Activated CD4-positive, alpha-beta memory T cell treated with anti-CD3 and anti-CD28 coated beads for 36 hours (primary cell): ENCODE results near the gene TNFRSF9. TPM values are rescaled to one million over a fixed set of nuclear protein-coding genes. Genes with fewer than 3 reads are reported as not detected.
A peak's percentile ranks its signal among the peaks of the same experiment; 100 is the strongest.
"Not testable (repeated sequence)": the region's sequence is repeated elsewhere in the genome, so short reads cannot be mapped to it uniquely, and the experiment has no call there.

Source experiments
- CTCF ChIA-PET: fragments of 350-600 bp; sonication (Branson Sonifier 250); formaldehyde crosslinking; loops from one replicate; lab custom pipeline; 2021; ENCODE audit warnings: antibody characterized with exemption, inconsistent platforms; lab: Charles Lee
- POLR2A ChIA-PET: fragments of 350-600 bp; sonication (Branson Sonifier 250); formaldehyde crosslinking; loops from one replicate; lab custom pipeline; 2021; ENCODE audit warnings: antibody characterized with exemption; lab: Charles Lee
- DNase-seq: peaks from one replicate; pipeline ENCODE4 v3.0.0-alpha.2; 2020
- H3K27ac Mint-ChIP-seq: one replicate; pipeline ENCODE4 v1.8.0; 2021; ENCODE audit warnings: mixed read lengths
- H3K27me3 Mint-ChIP-seq: one replicate; pipeline ENCODE4 v1.8.0; 2021; ENCODE audit warnings: mixed read lengths
- H3K36me3 Mint-ChIP-seq: one replicate; pipeline ENCODE4 v1.8.0; 2021; ENCODE audit warnings: mixed read lengths
- H3K4me1 Mint-ChIP-seq: one replicate; pipeline ENCODE4 v1.8.0; 2021; ENCODE audit warnings: low read depth, mixed read lengths
- H3K4me3 Mint-ChIP-seq: one replicate; pipeline ENCODE4 v1.8.0; 2021; ENCODE audit warnings: mild to moderate bottlenecking, mixed read lengths
- H3K9me3 Mint-ChIP-seq: one replicate; pipeline ENCODE4 v1.8.0; 2021; ENCODE audit warnings: mixed read lengths
- intact Hi-C: fragments of 100-400 bp; cut with micrococcal nuclease; formaldehyde crosslinking; loops from one replicate; pipeline ENCODE4 v1.15.1; 2023
- total RNA-seq, 2 experiments: library from RNA; stranded (reverse); gene quantifications; one replicate each; pipeline ENCODE4 v1.2.3, GENCODE V29; 2021

The TNFRSF9 gene
- total RNA-seq, 2 experiments from 2014 or later: 59.9 to 64.0 TPM

- Mint-ChIP-seq H3K4me3 (no peak overlapping the region), H3K27me3 (no peaks in the 10 kb centered on the region), H3K36me3 (peaks cover 52% of the 10 kb centered on the region), H3K4me1 (peaks cover 16% of the 10 kb centered on the region), H3K9me3 (no peaks in the 10 kb centered on the region), H3K27ac (no peak overlapping the region)
- intact Hi-C loops: no loop called here
- no peak for DNase-seq
- CTCF ChIA-PET: interaction anchor here (0.6 to 1.1 kb wide), 2 partner anchors 40 to 80 kb away, joined by 3 to 4 read pairs; no protein-coding TSS in a partner anchor
- POLR2A ChIA-PET: interaction anchor here (1.4 kb wide), 1 partner anchor 9 kb away, joined by 4 read pairs; the partner anchor contains the start of gene PARK7
Measured at GRCh38 chr1:7971024-7971423, 30.4 kb upstream of the TNFRSF9 start.

GRCh38 chr1:7970246-7970645 lies 29.6 kb upstream of the TNFRSF9 start:
- DNase-seq: no peak
- Mint-ChIP-seq H3K27ac (no peak overlapping the region), H3K36me3 (peaks cover 53% of the 10 kb centered on the region), H3K4me3 (no peak overlapping the region), H3K9me3 (no peaks in the 10 kb centered on the region), H3K27me3 (no peaks in the 10 kb centered on the region), H3K4me1 (peaks cover 22% of the 10 kb centered on the region)
- ChIA-PET POLR2A (interaction anchor here (1.4 kb wide), 1 partner anchor 9 kb away, joined by 4 read pairs; the partner anchor contains the start of gene PARK7), CTCF (interaction anchor here (1.1 kb wide), 1 partner anchor 40 kb away, joined by 4 read pairs; no protein-coding TSS in a partner anchor)
- intact Hi-C loops: no loop called here

DNA sequence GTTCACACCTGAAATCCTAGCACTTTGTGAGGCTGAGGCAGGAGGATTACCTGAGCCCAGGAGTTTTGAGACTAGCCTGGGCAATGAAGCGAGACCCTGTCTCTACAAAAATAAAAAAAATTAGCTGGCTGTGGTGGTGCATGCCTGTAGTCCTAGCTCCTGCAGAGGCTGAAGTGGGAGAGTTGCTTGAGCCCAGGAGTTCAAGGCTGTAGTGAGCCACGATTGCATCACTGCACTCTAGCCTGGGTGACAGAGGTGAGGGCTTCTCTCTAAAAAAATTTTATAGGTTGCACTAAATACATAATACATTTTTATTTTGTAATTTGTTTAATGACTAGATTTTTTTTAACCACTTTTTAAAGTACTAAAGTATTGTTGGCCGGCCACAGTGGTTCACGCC lies 27.0 kb upstream of the TNFRSF9 start:
- Mint-ChIP-seq H3K9me3 (no peaks in the 10 kb centered on the region), H3K27me3 (no peaks in the 10 kb centered on the region), H3K27ac (peak overlapping the region; percentile 49), H3K4me3 (no peak overlapping the region), H3K36me3 (peaks cover 71% of the 10 kb centered on the region), H3K4me1 (peaks cover 46% of the 10 kb centered on the region)
- POLR2A ChIA-PET: no interaction called here
- DNase-seq: no peak
- intact Hi-C loops: no loop called here
- CTCF ChIA-PET: interaction anchor here (1.5 to 4.6 kb wide), 3 partner anchors 8 to 383 kb away, joined by 3 to 32 read pairs (median 3); no protein-coding TSS in a partner anchor

DNA sequence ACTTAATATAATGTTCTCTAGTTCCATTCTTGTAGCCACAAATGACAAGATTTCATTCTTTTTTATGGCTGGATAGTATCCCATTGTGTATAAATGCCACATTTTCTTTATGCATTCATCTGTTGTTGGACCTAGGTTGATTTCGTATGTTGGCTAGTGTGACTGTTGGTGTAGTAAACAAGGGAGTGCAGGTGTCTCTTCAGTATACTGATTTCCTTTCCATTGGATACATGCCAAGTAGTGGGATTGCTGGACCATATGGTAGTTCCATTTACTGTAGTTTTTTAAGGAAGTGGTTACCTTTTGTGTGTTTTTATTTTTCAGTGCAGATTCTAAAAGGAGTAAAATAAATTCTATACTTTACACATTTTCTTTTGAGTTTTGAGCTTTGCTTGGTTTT lies 26.6 kb upstream of the TNFRSF9 start:
- Mint-ChIP-seq H3K27me3 (no peaks in the 10 kb centered on the region), H3K4me1 (peaks cover 47% of the 10 kb centered on the region), H3K36me3 (peaks cover 71% of the 10 kb centered on the region), H3K4me3 (no peak overlapping the region), H3K27ac (peak overlapping the region; percentile 49), H3K9me3 (no peaks in the 10 kb centered on the region)
- DNase-seq: no peak
- intact Hi-C loops: no loop called here
- ChIA-PET POLR2A (no interaction called here), CTCF (interaction anchor here (0.7 to 4.6 kb wide), 3 partner anchors 8 to 384 kb away, joined by 3 to 32 read pairs (median 3); no protein-coding TSS in a partner anchor)

GRCh38 chr1:7964476-7964875 lies 23.8 kb upstream of the TNFRSF9 start:
- H3K27me3 Mint-ChIP-seq: no peaks in the 10 kb centered on the region
- H3K9me3 Mint-ChIP-seq: no peaks in the 10 kb centered on the region
- H3K36me3 Mint-ChIP-seq: peaks cover 56% of the 10 kb centered on the region
- ChIA-PET CTCF (interaction anchor here (0.9 to 4.6 kb wide), 2 partner anchors 11 to 51 kb away, joined by 6 to 32 read pairs; no protein-coding TSS in a partner anchor), POLR2A (no interaction called here)
- intact Hi-C loops: loop anchor here (5.0 kb wide), 1 partner anchor 913 kb away; the partner anchor contains the start of gene ENO1
- no peak for DNase-seq
- peaks cover 57% of the 10 kb centered on the region for H3K4me1 Mint-ChIP-seq
- no peak overlapping the region for H3K4me3 Mint-ChIP-seq
- H3K27ac Mint-ChIP-seq: peak overlapping the region; percentile 29

DNA sequence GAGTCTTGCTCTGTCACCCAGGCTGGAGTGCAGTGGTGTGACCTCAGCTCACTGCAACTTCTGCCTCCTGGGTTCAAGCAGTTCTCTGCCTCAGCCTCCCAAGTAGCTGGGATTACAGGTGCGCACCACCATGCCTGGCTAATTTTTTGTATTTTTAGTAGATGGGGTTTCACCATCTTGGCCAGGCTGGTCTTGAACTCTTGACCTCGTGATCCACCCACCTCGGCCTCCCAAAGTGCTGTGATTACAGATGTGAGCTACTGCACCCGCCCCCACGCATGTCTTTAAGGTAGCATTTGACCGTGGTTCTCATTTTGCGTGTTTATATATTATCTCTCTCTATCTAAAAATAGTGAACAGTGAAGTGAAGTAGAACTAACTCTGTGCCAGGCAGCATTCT lies 23.2 kb upstream of the TNFRSF9 start:
- CTCF ChIA-PET: interaction anchor here (0.9 to 4.6 kb wide), 2 partner anchors 12 to 51 kb away, joined by 6 to 32 read pairs; no protein-coding TSS in a partner anchor
- Mint-ChIP-seq H3K4me3 (peak overlapping the region; percentile 38), H3K4me1 (peaks cover 60% of the 10 kb centered on the region), H3K27ac (peak overlapping the region; percentile 42), H3K36me3 (peaks cover 52% of the 10 kb centered on the region)
- DNase-seq, H3K9me3 Mint-ChIP-seq, POLR2A ChIA-PET, H3K27me3 Mint-ChIP-seq: not testable (repeated sequence)
- intact Hi-C loops: loop anchor here (5.0 kb wide), 1 partner anchor 913 kb away; the partner anchor contains the start of gene ENO1

- ChIA-PET POLR2A (interaction anchor here (2.7 to 3.6 kb wide), 2 partner anchors 15 to 23 kb away, joined by 28 to 30 read pairs; partner anchors contain the start of gene TNFRSF9), CTCF (interaction anchor here (4.6 kb wide), 1 partner anchor 12 kb away, joined by 32 read pairs; no protein-coding TSS in a partner anchor)
- intact Hi-C loops: loop anchor here (5.0 kb wide), 1 partner anchor 914 kb away; the partner anchor contains the start of gene ENO1
- Mint-ChIP-seq H3K27ac (peak overlapping the region; percentile 42), H3K4me3 (peak overlapping the region; percentile 38), H3K36me3 (peaks cover 50% of the 10 kb centered on the region), H3K4me1 (peaks cover 60% of the 10 kb centered on the region)
- not testable (repeated sequence) for H3K27me3 Mint-ChIP-seq, H3K9me3 Mint-ChIP-seq, DNase-seq
Measured at GRCh38 chr1:7963378-7963730, 22.7 kb upstream of the TNFRSF9 start.

DNA sequence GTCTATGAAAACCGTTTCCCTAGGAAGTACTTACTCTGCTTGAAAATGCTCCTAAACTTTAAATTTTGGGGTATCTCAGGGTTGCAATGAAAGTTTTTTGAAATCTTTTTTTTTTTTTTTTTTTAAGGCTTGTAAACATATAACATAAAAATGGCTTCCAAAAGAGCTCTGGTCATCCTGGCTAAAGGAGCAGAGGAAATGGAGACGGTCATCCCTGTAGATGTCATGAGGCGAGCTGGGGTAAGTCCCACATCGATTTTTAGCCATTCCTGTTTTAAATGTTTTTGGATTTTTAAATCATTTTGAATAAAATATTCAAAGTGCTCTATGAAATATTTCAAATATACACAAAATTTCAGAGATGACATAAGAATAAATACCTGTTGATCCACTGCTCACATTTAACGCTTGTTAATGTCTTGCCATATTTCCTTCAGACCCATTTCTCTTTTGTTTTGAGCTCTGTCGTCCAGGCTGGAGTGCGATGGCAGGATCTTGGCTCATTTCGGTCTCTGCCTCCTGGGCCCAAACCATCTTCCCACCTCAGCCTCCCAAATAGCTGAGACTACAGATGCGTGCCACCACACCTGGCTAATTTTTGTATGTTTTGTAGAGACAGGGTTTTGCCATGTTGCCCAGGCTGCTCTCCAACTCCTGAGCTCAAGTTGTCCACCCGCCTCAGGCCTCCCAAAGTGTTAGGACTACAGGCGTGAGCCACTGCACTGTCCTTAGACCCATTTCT lies 22.2 kb upstream of the TNFRSF9 start:
- POLR2A ChIA-PET: interaction anchor here (0.6 to 3.6 kb wide), 6 partner anchors 7 to 155 kb away, joined by 3 to 30 read pairs (median 6); partner anchors contain the start of gene TNFRSF9
- Mint-ChIP-seq H3K27me3 (no peaks in the 10 kb centered on the region), H3K36me3 (peaks cover 50% of the 10 kb centered on the region), H3K4me3 (peak overlapping the region; percentile 93), H3K4me1 (peaks cover 60% of the 10 kb centered on the region), H3K9me3 (no peaks in the 10 kb centered on the region), H3K27ac (peak overlapping the region; percentile 94)
- CTCF ChIA-PET: interaction anchor here (0.5 to 1.8 kb wide), 4 partner anchors 12 to 204 kb away, joined by 3 to 7 read pairs (median 4); no protein-coding TSS in a partner anchor
- no peak for DNase-seq
- intact Hi-C loops: loop anchor here (5.0 kb wide), 1 partner anchor 914 kb away; the partner anchor contains the start of gene ENO1

- Mint-ChIP-seq H3K27me3 (no peaks in the 10 kb centered on the region), H3K9me3 (no peaks in the 10 kb centered on the region), H3K4me1 (peaks cover 56% of the 10 kb centered on the region), H3K36me3 (peaks cover 45% of the 10 kb centered on the region), H3K27ac (peak overlapping the region; percentile 94), H3K4me3 (peak overlapping the region; percentile 93)
- no peak for DNase-seq
- ChIA-PET POLR2A (interaction anchor here (0.6 to 3.6 kb wide), 8 partner anchors 8 to 154 kb away, joined by 3 to 30 read pairs (median 6); partner anchors contain the start of gene TNFRSF9), CTCF (interaction anchor here (1.3 to 1.8 kb wide), 3 partner anchors 13 to 53 kb away, joined by 4 to 7 read pairs (median 4); partner anchors contain the start of gene TNFRSF9)
- intact Hi-C loops: loop anchor here (5.0 kb wide), 1 partner anchor 915 kb away; the partner anchor contains the start of gene ENO1
Measured at GRCh38 chr1:7962014-7962335, 21.3 kb upstream of the TNFRSF9 start.

- Mint-ChIP-seq H3K4me3 (peak within 1 kb of the TSS; percentile 93), H3K9me3 (no peaks in the 10 kb centered on the region), H3K4me1 (peaks cover 54% of the 10 kb centered on the region), H3K27me3 (no peaks in the 10 kb centered on the region), H3K27ac (peak within 1 kb of the TSS; percentile 94), H3K36me3 (peaks cover 40% of the 10 kb centered on the region)
- ChIA-PET CTCF (interaction anchor here (1.3 to 1.8 kb wide), 3 partner anchors 12 to 54 kb away, joined by 4 to 7 read pairs (median 4); partner anchors contain the start of gene TNFRSF9), POLR2A (interaction anchor here (0.6 to 3.6 kb wide), 8 partner anchors 9 to 45 kb away, joined by 3 to 30 read pairs (median 6); partner anchors contain the start of gene TNFRSF9)
- intact Hi-C loops: loop anchor here (2.0 to 5.0 kb wide), 2 partner anchors 31 to 916 kb away; partner anchors contain the start of gene ENO1
- peak; percentile 100 for DNase-seq
Measured at GRCh38 chr1:7961216-7962013, 20.8 kb upstream of the TNFRSF9 start, which contains the start of gene PARK7. PARK7 (plus strand) TSS chr1:7961711; CDS start chr1:7962786, 1,075 bp downstream.

GRCh38 chr1:7960867-7961215 lies 20.2 kb upstream of the TNFRSF9 start:
- Mint-ChIP-seq H3K27ac (peak overlapping the region; percentile 94), H3K27me3 (no peaks in the 10 kb centered on the region), H3K4me1 (peaks cover 56% of the 10 kb centered on the region), H3K9me3 (no peaks in the 10 kb centered on the region), H3K36me3 (peaks cover 36% of the 10 kb centered on the region), H3K4me3 (peak overlapping the region; percentile 93)
- no peak for DNase-seq
- CTCF ChIA-PET: interaction anchor here (1.5 kb wide), 1 partner anchor 21 kb away, joined by 4 read pairs; the partner anchor contains the start of gene TNFRSF9
- intact Hi-C loops: loop anchor here (2.0 to 5.0 kb wide), 2 partner anchors 30 to 916 kb away; partner anchors contain the start of gene ENO1
- POLR2A ChIA-PET: interaction anchor here (0.6 to 3.6 kb wide), 6 partner anchors 9 to 45 kb away, joined by 3 to 30 read pairs (median 8); partner anchors contain the start of gene TNFRSF9
